AG09319 (cell line): ENCODE data around the gene VWA5A.

Experiments used
- DNase-seq: peaks from one replicate; pipeline ENCODE4 v3.0.0-alpha.2; 2010; ENCODE audit warnings: low read depth; ENCODE audit errors: extremely low read depth
- TF ChIP-seq, protein P1 (sequence below): IDR thresholded peaks from 2 replicates; pipeline ENCODE4 v1.5.1; 2011; ENCODE audit warnings: low read depth, mild to moderate bottlenecking, inconsistent platforms, low read length, moderate library complexity

Gene VWA5A

DNA sequence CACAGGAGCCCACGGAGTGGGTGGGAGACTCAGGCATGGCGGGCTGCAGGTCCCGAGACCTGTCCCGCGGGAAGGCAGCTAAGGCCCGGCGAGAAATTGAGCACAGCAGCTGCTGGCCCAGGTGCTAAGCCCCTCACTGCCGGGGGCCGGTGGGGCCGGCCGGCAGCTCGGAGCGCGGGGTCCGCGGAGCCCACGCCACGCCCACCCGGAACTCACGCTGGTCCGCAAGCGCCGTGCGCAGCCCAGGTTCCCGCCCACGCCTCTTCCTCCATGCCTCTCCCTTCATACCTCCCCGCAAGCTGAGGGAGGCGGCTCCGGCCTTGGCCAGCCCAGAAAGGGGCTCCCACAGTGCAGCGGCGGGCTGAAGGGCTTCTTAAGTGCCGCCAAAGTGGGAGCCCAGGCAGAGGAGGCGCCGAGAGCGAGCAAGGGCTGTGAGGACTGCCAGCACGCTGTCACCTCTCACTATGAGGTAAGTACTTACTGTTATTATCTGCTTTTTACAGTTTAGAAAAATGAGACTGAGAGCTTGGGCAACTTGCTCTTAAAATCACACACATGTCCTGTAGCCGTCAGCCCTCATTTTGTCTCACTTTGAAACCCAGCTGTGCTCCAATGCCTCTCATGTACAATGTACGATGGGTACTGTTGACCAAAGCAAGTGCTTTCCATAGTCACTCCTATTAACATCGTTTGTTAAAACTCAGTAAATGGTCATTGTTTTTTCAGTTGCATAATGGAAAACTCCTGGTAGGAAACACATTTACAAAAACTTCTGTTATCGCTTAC, 55.7 kb downstream of the VWA5A start:
- TF ChIP-seq, protein P1, sequence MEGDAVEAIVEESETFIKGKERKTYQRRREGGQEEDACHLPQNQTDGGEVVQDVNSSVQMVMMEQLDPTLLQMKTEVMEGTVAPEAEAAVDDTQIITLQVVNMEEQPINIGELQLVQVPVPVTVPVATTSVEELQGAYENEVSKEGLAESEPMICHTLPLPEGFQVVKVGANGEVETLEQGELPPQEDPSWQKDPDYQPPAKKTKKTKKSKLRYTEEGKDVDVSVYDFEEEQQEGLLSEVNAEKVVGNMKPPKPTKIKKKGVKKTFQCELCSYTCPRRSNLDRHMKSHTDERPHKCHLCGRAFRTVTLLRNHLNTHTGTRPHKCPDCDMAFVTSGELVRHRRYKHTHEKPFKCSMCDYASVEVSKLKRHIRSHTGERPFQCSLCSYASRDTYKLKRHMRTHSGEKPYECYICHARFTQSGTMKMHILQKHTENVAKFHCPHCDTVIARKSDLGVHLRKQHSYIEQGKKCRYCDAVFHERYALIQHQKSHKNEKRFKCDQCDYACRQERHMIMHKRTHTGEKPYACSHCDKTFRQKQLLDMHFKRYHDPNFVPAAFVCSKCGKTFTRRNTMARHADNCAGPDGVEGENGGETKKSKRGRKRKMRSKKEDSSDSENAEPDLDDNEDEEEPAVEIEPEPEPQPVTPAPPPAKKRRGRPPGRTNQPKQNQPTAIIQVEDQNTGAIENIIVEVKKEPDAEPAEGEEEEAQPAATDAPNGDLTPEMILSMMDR = no peak
- DNase-seq = no peak

DNA sequence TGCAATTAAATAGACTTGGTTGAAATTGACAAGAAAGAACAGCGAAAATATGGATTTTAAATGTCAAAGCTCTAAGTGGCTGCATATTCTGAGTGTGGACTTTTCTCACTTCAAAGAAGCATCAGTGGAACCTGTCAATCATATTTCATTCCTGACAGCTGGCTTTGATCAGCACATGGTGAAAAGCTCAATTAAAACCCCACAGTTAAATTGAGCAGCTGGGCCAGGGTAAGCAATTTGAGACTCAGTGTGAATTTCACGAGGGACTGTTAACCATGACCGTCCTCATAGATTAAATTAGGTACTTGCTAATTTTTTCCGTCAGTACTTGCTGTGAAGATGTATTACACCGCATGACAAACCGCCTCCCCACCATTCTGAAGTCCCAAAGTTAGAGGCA, 56.9 kb downstream of the VWA5A start:
- no peak for DNase-seq
- TF ChIP-seq, protein P1 = no peak

DNA sequence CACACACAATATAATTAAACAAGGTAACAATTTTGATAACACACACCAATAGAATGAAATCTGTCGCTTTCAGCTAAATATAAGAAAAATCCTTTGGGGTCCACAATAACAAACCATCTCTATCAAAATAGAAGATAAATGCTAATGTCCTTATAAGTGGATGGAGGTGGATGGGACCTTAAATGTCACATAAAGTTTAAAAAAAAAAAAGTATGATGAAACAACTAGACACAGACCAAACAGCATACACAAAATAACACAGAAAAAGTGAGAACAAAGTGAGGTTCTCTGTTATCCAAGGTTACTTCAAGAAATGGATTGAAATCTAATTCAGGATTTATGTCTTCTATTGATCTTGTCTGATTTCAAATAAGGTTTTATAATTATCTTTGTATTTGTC, 57.3 kb downstream of the VWA5A start:
- TF ChIP-seq, protein P1 = no peak

DNA sequence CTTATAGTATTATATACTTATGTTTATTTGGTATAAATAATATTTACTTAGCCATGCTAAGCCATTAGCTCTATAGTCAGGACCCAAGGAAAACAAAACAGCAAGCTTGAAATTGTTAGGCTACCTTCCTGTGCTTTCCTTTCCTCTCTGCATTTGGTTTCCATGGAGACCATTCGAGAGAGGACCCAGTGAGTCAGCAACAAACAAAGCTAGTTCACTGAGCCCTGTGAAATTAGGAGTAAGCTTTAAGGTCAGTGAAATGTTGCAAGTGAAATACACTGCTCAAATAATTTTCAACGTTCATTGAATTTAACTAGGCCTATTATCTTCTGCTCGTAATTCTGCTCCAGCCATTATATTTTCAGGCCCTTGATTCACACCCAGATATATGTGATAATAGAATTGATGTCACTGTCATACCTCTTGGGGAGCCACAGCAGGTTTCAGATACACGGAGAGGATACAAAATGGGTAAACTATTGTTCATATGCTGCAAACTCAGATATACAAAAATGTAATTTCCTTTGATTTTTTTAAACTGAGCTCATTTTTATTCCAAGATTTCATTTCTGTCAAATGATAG, 58.8 kb downstream of the VWA5A start:
- DNase-seq = peak; percentile 53
- TF ChIP-seq, protein P1 = no peak

More for the DNA sequence above, 57.3 kb downstream of the VWA5A start:
- DNase-seq = no peak

DNA sequence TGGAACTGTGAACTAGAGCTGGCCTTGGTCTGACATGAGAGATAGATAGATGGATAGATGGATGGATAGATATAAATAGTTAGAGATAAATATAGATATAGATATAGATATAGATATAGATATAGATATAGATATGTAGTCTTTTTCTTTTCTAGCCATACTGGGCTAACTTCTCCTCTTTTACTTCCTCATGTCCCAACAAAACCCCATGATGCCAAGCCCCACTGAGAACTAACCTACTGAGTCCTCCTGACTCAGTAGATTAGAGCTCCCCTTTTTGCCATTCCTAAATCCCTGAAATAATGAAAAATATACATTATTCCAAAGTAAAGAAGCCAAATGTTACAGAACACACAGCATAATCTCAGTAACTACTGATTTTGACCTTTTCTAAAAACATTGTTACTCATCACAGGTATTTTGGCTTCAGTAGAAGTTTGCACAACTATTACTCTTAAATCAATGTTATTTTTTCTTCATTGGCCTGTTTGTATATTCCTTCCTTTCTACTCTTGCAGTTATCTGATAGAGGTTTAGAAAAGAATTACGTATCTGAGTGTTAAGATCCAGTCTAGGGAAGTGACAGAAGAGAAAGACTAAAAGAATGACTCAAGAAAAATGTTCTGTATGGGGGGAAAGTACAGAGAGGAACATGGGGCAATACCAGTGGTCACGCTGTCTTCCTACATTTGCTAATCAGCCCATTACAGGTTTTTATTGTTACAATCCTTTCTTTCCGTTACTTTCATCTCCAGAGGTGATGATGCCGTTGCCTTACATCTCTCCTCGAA, 61.9 kb downstream of the VWA5A start:
- TF ChIP-seq, protein P1 = no peak
- DNase-seq = no peak

DNA sequence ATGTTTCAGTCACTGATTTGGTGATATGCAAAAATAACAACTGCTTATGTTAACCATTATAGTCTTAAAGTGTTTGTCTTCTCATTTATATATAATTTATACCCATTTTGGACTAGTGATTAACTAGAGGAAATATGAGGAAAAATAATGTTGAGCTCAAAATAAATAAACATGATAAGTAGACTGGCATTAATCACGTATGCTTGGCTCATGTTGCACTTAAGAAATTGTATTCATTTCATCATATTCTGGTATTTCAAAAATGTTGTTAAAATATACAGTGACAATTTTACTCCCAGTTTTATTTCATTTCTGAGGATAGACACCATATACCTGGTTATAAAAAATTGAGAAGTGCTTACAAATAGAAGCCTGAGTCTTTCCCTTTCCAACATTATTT, 64.1 kb downstream of the VWA5A start:
- no peak for DNase-seq
- TF ChIP-seq, protein P1 = no peak

DNA sequence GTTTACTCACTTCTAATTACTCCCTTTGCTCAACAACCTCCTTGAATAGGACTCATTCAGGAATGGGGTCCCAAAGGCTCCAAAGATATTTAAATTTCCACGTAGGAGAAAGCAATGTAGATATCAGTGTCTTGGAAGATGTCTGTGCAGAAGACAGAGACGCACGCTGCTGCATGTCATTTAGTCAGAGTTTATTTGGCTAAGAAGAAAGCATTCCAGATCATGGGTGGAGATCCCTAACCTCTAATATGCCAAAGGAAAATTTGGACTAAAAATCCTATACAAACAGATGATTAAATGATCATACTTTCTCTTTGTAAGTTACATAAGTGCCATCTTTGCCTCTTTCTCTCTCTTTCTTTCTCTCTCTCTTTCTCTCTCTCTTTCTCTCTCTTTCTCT, 67.8 kb downstream of the VWA5A start, which contains the start of gene OR10D3:
Gene OR10D3 (plus strand): TSS at position 278 of the 400 bp plus-strand sequence. CDS start 1,925 bp downstream, outside the sequence.
- DNase-seq = no peak
- TF ChIP-seq, protein P1 = no peak
